ENCODE measurements around the gene RANBP3.

DNA sequence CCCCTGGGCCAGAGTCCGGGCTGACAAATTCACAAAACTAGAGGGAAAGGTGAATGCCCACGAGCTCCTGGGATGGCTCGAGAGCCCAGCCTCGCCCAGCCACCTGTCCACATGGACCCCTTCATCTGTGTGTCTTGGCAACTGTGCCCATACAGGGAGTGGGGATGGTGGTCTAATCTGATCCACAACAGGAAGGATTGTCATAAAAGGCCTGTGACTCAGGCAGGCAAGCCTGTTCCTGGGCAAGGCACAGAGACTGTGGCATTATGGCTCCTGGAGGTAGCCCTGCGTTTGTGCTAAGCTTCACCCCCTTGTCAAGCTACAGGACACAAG lies 43.9 kb downstream of the RANBP3 start:
- TF ChIP-seq, protein P1, sequence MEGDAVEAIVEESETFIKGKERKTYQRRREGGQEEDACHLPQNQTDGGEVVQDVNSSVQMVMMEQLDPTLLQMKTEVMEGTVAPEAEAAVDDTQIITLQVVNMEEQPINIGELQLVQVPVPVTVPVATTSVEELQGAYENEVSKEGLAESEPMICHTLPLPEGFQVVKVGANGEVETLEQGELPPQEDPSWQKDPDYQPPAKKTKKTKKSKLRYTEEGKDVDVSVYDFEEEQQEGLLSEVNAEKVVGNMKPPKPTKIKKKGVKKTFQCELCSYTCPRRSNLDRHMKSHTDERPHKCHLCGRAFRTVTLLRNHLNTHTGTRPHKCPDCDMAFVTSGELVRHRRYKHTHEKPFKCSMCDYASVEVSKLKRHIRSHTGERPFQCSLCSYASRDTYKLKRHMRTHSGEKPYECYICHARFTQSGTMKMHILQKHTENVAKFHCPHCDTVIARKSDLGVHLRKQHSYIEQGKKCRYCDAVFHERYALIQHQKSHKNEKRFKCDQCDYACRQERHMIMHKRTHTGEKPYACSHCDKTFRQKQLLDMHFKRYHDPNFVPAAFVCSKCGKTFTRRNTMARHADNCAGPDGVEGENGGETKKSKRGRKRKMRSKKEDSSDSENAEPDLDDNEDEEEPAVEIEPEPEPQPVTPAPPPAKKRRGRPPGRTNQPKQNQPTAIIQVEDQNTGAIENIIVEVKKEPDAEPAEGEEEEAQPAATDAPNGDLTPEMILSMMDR (IDR thresholded peaks at IDR 0.05; ENCODE audit: borderline replicate concordance, extremely low read depth, low read length, poor library complexity, severe bottlenecking) = no peak
- TF ChIP-seq EZH2 (IDR thresholded peaks at IDR 0.05; ENCODE audit: borderline replicate concordance, low read depth, low read length, severe bottlenecking) = no peak
